GM13977 (cell line): Measurements from ENCODE around the gene ANKS1A.

Source experiments
- DNase-seq: peaks from one replicate; pipeline ENCODE4 v3.0.0; 2012; ENCODE audit warnings: low spot score
- CTCF ChIP-seq: IDR thresholded peaks from 2 replicates; pipeline ENCODE4 v1.5.1; 2012; ENCODE audit warnings: mild to moderate bottlenecking, control low read depth; ENCODE audit not compliant: insufficient read depth; ENCODE audit errors: extremely low read depth, missing control alignments
- in situ Hi-C: fragments of 300-500 bp; cut with MboI; formaldehyde crosslinking; loops from one replicate; pipeline ENCODE4 v1.12.0; 2022; ENCODE audit warnings: low sequenced_read_pairs, low pct_unique_long_range_greater_than_20kb, mixed read lengths, inconsistent platforms; ENCODE audit not compliant: unreplicated experiment

Gene ANKS1A

DNA sequence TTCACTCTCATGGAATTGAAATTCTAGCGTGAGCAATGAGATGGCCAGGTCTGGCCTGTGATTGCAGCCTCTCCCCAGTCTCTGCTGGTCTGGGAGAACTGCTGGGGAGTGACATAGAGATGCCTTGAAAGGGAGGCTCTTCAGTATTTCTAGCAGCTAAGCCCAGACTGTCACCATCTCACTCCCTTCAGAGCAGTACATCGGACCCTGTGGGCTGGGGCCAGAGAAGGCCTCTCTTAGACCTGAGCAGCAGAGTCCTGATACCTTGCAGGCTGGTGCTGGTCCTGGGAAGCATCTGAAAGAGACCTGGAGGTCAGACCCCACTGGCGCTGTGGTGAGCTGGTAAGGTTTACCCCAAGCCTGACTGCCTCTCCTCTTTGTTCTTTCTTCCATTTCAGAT is 164.6 kb downstream of the ANKS1A start:
- TF ChIP-seq CTCF, result no peak
- DNase-seq, result no peak
- in situ Hi-C loops, result no loop called here

GRCh38 chr6:35054106-35054742 is 165.2 kb downstream of the ANKS1A start:
- DNase-seq, result no peak
- in situ Hi-C loops, result no loop called here
- TF ChIP-seq CTCF, result no peak

GRCh38 chr6:35054743-35055130 is 165.7 kb downstream of the ANKS1A start:
- in situ Hi-C loops, result no loop called here
- no peak for DNase-seq
- no peak for TF ChIP-seq CTCF

GRCh38 chr6:35055891-35056290 is 166.8 kb downstream of the ANKS1A start:
- in situ Hi-C loops, result no loop called here
- no peak for DNase-seq

GRCh38 chr6:35056952-35057351 is 167.9 kb downstream of the ANKS1A start:
- no peak for DNase-seq
- in situ Hi-C loops, result no loop called here
- TF ChIP-seq CTCF, result no peak

More at GRCh38 chr6:35055891-35056290, 166.8 kb downstream of the ANKS1A start:
- no peak for TF ChIP-seq CTCF

DNA sequence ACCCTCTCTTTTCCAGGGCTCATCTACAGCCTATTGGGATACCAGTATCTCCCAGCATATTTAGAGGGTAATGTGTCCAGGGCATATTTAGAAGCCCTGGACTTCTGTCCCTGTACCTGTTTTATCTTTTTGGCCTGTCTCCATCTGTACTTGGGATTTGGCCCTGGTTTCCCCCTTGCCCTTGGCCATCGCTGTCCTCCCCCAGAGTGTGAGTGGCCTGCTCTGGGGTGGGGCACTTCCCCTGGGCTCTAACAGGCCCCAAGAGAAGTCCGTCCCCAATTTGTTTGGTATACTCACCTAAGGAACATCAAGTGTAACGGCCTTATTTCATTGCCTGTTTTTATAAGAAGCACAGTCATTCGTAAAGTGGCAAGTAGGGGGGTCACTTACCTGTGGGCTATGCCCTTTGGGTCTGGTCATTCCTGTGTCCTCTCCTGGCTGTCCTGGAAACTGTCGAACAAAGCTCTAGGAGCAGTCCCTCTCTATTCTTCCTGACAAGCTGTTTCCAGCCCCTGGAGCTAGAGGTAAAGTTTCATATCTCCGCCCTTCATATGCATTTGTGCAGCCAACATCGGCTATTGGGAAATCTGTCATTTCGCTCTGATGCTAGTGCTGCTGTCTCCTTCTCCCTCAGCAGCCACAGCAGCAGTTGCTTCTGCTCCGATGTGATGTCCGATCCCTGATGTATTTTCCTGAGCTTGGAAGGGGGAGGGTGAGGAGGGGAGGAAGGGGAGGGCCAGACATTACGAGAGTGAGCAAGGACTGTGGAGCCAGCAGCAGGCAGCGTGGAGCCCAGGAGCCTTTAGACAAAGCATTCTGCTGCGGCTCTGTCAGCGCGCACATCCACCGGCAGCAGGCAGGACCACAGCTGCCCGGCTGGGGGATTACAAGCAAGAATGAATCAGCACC is 168.6 kb downstream of the ANKS1A start:
- TF ChIP-seq CTCF, result no peak
- in situ Hi-C loops, result no loop called here
- DNase-seq, result no peak
